ENCODE data around the gene TNNI3. TPM values are rescaled to one million over a fixed set of nuclear protein-coding genes. Genes with fewer than 3 reads are reported as not detected.
A peak's percentile ranks its signal among the peaks of the same experiment; 100 is the strongest.

TNNI3 gene
- total RNA-seq, 2 experiments from 2014 or later, result 2.6 TPM; not detected in 1

- H3K79me2 ChIP-seq (ENCODE audit: insufficient read depth, low read depth, low read length), result no peaks in the 10 kb centered on the region
- BruUV-seq (replicated peaks), result no TSS peak
- no peaks in the 10 kb centered on the region for H3K9me2 ChIP-seq (ENCODE audit: insufficient read depth, low read length)
- H4K20me1 ChIP-seq (ENCODE audit: insufficient read depth, low read length), result no peaks in the 10 kb centered on the region
- no peak overlapping the region for H2AFZ ChIP-seq (ENCODE audit: low read length)
- no peak overlapping the region for H3K27ac ChIP-seq (ENCODE audit: low read depth, low read length, poor library complexity, severe bottlenecking)
- DNase-seq (ENCODE audit: low spot score), result no peak
- H3K4me1 ChIP-seq (ENCODE audit: insufficient read depth, low read length, poor library complexity, severe bottlenecking), result peaks cover 5% of the 10 kb centered on the region
- no peak for TF ChIP-seq EZH2phosphoT487 (IDR thresholded peaks at IDR 0.05; ENCODE audit: borderline replicate concordance, low read depth, low read length)
- no peak for TF ChIP-seq CTCF (conservative IDR thresholded peaks at IDR 0.05; ENCODE audit: low read length)
- ChIA-PET POLR2A (no interaction called here), CTCF (ENCODE audit: unreplicated experiment) (interaction anchor here (0.6 to 1.5 kb wide), 2 partner anchors 9 kb away, joined by 3 to 4 read pairs; no protein-coding TSS in a partner anchor)
- H3K9me3 ChIP-seq (ENCODE audit: low read length), result no peaks in the 10 kb centered on the region
- 0 out of 2 replicates have a peak overlapping the region, but pooled peaks have one; percentile 18 for H3K4me2 ChIP-seq (ENCODE audit: low read length)
- intact Hi-C loops (cut with micrococcal nuclease; ENCODE audit: unreplicated experiment), result loop anchor here (1.0 to 5.0 kb wide), 3 partner anchors 20 to 279 kb away; no protein-coding TSS in a partner anchor
- peak overlapping the region; percentile 22 for H3K4me3 ChIP-seq (ENCODE audit: low read depth, low read length, poor library complexity, severe bottlenecking)
- H3K36me3 ChIP-seq (ENCODE audit: insufficient read depth, low read length), result no peaks in the 10 kb centered on the region
These were observed 3.4 kb upstream of the TNNI3 start for GRCh38 chr19:55160986-55161365.

- DNase-seq (ENCODE audit: low spot score), result peak; percentile 95
- no peak overlapping the region for H3K27ac ChIP-seq (ENCODE audit: low read depth, low read length, poor library complexity, severe bottlenecking)
- peak overlapping the region; percentile 22 for H3K4me3 ChIP-seq (ENCODE audit: low read depth, low read length, poor library complexity, severe bottlenecking)
- no peaks in the 10 kb centered on the region for H3K79me2 ChIP-seq (ENCODE audit: insufficient read depth, low read depth, low read length)
- peak overlapping the region; percentile 18; the same call in 1 of the 2 replicates for H3K4me2 ChIP-seq (ENCODE audit: low read length)
- H3K4me1 ChIP-seq (ENCODE audit: insufficient read depth, low read length, poor library complexity, severe bottlenecking), result peaks cover 5% of the 10 kb centered on the region
- ChIA-PET POLR2A (no interaction called here), CTCF (ENCODE audit: unreplicated experiment) (interaction anchor here (0.6 to 1.5 kb wide), 2 partner anchors 9 to 10 kb away, joined by 3 to 4 read pairs; no protein-coding TSS in a partner anchor)
- peak; percentile 98 for TF ChIP-seq CTCF (conservative IDR thresholded peaks at IDR 0.05; ENCODE audit: low read length)
- no peak for TF ChIP-seq EZH2phosphoT487 (IDR thresholded peaks at IDR 0.05; ENCODE audit: borderline replicate concordance, low read depth, low read length)
- intact Hi-C loops (cut with micrococcal nuclease; ENCODE audit: unreplicated experiment), result loop anchor here (1.0 to 5.0 kb wide), 3 partner anchors 19 to 278 kb away; no protein-coding TSS in a partner anchor
- no peak overlapping the region for H2AFZ ChIP-seq (ENCODE audit: low read length)
- H3K9me2 ChIP-seq (ENCODE audit: insufficient read depth, low read length), result no peaks in the 10 kb centered on the region
- H3K9me3 ChIP-seq (ENCODE audit: low read length), result no peaks in the 10 kb centered on the region
- no peaks in the 10 kb centered on the region for H3K36me3 ChIP-seq (ENCODE audit: insufficient read depth, low read length)
- no TSS peak for BruUV-seq (replicated peaks)
- H4K20me1 ChIP-seq (ENCODE audit: insufficient read depth, low read length), result no peaks in the 10 kb centered on the region
These were observed 2.8 kb upstream of the TNNI3 start for GRCh38 chr19:55160128-55160985.

All from OCI-LY7 (cell line).